Stimulated activated CD4-positive, alpha-beta T cell treated with anti-CD3 and anti-CD28 coated beads, Interleukin-4, amount 100 ng/mL, for 48 hours (primary cell): Measurements from ENCODE around the gene TAF13.
A peak's percentile ranks its signal among the peaks of the same experiment; 100 is the strongest.

Source experiments
- DNase-seq, 2 donors: peaks; one replicate each; pipeline ENCODE4 v3.0.0-alpha.2; 2020; ENCODE audit warnings: low read depth in 2 of 2

TAF13 gene, protein sequence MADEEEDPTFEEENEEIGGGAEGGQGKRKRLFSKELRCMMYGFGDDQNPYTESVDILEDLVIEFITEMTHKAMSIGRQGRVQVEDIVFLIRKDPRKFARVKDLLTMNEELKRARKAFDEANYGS

GRCh38 chr1:109075531-109076490 is at the start of gene TAF13:
TSS of gene TAF13 (minus strand) at chr1:109076003. CDS start at chr1:109075947, 56 bp downstream.
- DNase-seq, result peak; percentile 81 to 89

GRCh38 chr1:109120356-109120755 is 44.6 kb upstream of the TAF13 start:
- no peak for DNase-seq

DNA sequence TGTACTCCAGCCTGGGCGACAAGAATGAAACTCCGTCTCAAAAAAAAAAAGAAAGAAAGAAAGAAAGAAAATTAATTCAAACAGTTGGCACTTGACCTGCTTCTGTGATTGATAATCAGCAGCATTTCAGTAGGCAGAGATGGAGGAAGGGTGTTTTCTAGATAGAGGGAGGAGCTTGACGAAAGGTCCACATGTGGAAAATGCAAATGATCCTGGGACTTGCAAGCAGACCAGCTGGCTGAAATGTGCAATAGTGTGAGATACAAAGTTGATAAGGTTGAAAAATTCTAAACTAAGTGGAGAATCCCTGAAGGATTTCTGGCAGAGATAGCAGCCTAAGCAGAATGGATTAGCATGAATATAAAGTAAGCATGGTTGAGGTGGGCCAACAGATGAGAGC is 42.3 kb upstream of the TAF13 start:
- no peak for DNase-seq

DNA sequence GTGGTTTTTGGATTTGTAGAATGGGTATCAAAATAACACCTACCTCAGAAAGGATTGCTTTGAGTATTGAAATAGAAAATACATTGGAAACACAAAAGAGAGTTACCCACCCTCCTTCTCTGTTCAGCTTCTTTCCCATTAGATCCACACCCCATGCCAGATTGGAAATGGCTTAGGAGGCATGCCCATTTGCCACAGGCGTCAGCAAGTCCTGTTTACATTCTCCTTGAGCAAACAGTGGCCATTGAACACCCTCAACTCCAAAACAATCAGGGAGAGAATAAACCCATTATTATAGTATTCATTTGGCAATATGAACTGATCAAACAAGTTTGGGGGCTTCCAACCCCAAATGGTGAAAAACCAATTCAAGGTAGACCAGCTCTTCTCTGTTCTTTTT is 40.5 kb upstream of the TAF13 start:
- DNase-seq, result no peak

GRCh38 chr1:109115685-109116084 is 39.9 kb upstream of the TAF13 start:
- DNase-seq, result no peak

DNA sequence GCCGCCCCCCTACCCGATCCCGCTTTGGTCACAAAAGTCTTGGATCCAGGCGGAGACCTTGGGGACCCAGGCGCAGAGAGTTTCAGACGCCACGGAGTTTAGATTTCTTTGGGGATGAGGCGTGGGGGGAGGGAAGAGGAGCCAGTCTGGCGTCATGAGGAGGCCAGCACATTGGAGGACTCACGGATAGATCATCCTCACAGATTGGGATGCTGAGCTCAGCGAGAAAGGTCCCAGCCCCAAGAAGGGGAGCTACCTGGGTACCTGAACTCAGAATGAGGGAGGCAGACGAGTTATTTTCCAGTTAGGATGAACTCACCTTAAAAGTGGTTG is 38.5 kb upstream of the TAF13 start:
- no peak for DNase-seq

DNA sequence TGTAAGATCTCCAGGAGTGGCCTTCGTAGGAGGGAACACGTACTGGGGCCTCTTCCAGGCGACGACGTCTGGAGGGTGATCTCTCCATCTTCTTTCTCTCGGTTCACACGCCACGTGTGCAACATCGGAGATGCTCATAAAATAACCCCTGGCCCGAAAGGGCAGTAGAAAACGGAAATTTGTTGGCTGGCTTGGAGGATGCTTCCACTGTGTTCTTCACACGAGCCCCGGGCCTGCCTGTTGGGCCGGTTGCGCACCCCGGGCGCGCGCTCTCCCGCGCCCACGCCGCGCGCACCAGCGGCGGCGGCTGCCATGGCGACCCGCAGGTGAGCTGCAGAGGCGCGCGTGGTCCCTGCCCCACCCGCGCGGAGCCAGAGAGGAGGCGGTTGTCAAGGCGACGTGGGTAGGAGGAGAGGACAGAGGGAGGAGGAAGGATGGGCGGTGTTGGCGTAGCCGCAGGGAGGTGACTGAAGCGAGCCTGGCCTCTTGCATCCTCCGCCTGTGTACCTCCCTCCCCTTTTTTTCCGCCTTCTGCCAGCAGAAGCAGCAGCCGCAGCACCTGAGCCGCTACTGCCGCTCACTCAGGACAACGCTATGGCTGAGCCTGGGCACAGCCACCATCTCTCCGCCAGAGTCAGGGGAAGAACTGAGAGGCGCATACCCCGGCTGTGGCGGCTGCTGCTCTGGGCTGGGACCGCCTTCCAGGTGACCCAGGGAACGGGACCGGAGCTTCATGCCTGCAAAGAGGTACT is 38.0 kb upstream of the TAF13 start, which contains the start of gene ELAPOR1:
Gene ELAPOR1, plus strand, starts transcription at position 526 of the 752 bp plus-strand sequence. Its CDS starts 69 bp downstream, at position 595.
- peak; percentile 50 to 72 for DNase-seq

GRCh38 chr1:109112652-109113285 is 37.0 kb upstream of the TAF13 start:
- peak; percentile 85 to 95 for DNase-seq

DNA sequence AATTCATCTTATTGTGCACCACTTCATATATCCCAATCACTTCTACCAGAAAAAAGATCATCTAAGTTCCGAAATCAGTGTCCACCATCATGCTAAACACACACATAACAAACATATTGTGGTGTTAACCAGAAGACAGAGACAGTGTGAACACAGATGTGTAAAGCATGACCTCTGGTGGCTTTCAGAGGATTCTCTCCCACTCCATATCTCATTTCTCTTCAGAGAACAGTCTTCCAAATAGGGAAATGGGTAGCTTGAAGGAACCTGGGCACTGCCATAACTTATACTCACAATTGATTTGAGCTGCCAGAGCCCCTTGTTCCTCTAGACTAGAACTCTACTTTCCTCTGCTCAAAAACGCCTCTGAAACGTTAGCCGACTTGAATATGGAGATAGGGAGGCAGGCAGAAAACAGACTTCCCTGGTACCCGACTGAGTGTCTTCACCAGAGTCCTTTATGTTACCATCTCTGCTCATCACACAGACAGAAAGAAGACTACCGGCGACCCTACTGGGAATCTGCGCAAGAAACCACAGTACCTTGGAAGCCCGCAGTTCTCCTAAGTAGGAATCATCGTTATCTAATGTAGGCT is 36.4 kb upstream of the TAF13 start:
- no peak for DNase-seq

DNA sequence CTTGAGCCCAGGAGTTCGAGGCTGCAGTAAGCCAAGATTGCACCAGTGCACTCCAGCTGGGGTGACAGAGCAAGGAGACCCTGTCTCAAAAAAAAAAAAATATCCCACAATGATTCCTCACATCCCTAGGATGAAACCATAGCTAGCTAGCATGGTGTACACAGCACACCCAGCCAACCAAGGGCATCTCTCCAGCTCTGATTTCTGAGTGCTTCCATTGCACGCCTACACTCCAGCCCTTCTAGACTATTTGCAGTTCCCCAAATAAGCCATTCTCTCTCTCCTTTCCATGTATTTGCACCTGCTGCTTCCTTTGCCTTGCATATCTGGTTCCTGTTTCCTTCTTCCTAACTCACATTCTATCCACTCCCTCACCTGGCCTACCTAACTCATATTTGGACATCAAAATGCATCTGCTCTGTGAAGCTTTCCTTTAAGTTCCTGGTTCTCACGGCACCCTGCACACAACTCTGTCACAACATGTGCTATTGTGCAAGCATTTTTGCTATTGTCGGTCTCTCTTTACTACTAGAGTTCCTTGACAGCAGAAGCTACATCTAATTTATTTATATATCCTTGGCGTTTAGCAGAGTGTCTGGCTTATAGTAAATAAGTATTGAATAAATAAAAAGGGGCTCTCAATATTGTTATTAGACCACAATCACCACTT is 35.7 kb upstream of the TAF13 start:
- no peak for DNase-seq

GRCh38 chr1:109109906-109110305 is 34.1 kb upstream of the TAF13 start:
- DNase-seq, result no peak

DNA sequence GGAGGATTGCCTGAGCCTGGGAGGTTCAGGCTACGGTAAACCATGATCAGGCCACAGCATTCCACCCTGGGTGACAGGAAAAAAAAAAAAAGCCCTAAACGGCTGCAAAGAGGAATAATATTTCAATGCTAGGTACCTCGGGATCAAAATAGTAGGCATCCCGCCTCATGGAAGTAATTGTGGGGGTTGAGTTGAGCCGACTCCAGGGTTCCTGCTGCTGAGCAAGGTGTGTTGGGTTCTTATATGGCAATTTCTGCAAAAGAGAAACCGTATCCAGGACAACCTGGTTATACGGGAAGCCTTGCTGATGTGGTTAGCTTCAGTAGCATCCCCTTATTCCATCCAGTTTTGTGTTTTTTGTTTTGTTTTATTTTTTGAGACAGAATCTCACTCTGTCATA is 32.0 kb upstream of the TAF13 start:
- no peak for DNase-seq

DNA sequence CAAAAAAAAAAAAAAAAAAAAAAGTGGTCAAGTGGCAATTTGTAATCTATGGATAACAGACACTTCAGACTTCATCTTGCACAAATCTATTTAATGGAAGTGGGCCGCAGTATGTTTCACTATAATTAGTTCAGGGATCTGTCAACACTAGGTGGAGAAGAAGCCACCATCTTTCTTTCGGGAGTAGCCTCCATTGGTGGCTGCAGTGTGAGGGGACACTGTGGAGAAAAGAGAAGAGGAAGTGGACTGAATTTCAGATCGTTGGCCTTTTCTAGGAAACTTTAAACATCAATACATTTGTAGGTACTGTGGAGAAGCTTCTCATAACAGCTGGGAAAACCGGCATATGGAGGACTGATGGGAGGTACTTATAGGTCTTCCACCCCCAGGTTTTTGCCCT is 30.1 kb upstream of the TAF13 start:
- no peak for DNase-seq

GRCh38 chr1:109104364-109105151 is 28.8 kb upstream of the TAF13 start:
- no peak for DNase-seq

- peak; percentile 94 to 97 for DNase-seq
Observed at GRCh38 chr1:109099938-109100773, 24.4 kb upstream of the TAF13 start.

- no peak for DNase-seq
Observed at GRCh38 chr1:109096120-109096519, 20.3 kb upstream of the TAF13 start.

- DNase-seq, result no peak
Observed at GRCh38 chr1:109095631-109096030, 19.8 kb upstream of the TAF13 start.

- DNase-seq, result no peak
Observed at GRCh38 chr1:109094871-109095270, 19.1 kb upstream of the TAF13 start.

DNA sequence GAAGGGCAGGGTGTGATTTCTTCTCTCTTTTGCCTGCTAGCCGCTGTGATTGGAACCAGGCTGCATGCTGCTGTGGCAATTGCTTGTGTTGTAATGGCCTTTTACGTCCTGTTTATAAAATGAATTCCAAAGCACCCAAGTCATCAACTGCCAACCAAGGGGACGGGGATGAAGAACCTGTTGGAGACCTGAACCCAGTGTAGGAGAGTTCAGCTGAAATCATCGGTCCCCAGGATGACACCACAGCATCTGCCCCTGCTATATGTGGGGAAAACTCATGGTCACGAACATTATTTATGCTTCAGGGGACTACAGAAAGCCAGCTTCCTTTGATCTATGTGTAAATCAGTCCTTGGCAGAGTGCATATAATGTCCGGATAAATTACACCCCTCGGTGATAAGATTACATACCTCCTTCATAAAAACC is 18.6 kb upstream of the TAF13 start:
- no peak for DNase-seq
